Fibroblast of skin of scalp (primary cell): Measurements from ENCODE around the gene PTPRG.

Experiments used
- DNase-seq: peaks from one replicate; pipeline ENCODE4 v3.0.0-alpha.2; 2013

Gene PTPRG

DNA sequence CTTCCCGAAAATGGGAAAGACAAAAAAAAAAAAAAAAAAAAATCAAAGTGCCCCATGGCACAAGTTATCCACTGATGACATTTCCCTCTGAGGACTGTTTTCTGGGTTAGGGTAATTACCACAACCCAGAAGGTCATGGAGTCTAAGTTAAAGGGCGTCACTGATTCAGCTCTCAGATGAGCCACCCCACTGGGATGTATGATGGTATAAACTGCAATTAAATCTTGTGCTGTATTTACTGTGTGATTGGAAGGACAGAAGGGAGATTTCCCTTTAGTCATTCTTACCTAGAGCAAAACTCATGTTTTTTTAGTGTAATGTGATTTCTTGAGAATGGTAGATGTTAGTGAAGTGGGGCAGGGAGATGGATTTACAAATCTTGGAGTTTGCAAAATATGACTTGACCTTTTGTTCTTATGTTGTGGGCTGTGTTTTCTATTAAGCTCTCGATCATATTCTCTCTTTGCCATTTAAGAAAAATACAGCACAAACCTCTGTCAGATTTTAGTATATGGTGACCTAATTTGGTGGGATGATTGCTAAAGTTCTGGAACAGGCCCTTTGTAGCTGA, 244.2 kb downstream of the PTPRG start:
- no peak for DNase-seq

DNA sequence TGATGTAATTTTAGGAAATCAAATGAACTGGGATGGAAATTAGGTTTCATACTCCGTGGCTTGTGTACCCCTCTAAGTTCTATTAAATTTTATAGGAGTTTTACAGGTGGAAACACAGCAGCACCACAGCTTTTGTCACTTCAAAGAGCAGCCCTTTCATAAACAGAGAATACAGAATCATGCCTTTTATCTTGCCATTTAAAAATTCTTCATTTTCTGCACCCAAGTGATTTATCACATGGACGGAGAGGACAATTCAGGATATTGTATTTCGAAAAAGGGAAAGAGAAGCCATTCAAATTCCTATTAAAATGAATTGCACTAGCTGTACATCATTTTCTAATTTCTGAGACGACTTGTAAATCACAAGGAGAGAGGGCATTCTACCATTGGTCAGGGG, 245.4 kb downstream of the PTPRG start:
- DNase-seq = no peak

DNA sequence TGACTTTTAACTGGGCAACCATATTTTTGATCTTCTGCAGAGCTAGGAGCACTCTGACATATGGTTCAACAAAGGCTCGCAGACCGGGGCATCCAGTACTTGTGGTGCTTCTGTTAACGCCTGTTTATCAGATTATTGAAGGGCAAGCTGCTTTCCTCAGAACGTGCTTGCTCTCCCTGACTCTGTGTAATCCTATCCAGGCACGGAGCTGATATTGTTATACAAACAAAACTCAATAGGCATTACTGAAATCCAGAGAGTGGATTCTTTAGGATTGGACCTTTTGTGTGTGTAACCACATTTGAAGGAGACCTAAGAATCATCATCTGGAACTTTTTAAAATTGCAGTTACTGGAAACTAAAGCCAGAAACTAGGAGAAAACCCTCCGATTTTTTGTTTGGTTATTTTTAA, 246.5 kb downstream of the PTPRG start:
- DNase-seq = peak; percentile 50

DNA sequence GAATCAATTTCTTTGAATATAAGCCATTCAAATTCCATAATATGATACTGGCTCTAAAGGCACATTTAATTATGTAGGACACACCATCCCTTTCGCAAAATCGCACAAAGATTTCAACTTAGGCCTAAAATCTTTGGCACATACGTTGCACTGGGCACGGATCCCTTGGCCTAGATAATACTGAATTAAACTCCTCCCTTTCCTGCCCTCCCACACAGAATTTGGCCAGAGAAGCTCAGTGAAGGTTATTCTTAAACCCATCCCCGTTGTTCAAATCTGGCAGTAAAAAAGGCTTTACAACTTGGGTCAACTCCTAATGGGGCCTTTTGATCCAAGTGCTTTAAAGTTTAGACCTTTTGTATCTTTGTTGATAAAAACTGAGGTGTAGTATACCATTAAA, 247.2 kb downstream of the PTPRG start:
- no peak for DNase-seq

DNA sequence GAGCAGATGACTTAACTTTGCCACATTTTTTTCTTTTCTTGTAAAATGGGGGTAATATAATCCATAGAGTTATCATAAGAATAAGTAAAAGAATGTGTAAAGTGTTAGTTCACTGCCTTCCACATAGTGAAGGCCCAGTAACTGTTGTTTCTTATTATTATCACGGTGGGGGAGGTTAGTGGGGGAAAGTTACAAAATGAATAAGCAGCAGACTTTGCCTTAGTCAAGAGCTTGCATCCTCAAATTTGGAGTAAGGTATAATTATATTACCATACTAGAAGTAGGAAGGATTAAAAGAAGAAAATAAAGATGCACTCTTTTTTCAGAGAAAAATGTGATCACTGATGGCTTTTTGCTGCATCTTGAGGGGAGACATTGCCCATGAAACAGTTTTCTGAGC, 247.6 kb downstream of the PTPRG start:
- no peak for DNase-seq

DNA sequence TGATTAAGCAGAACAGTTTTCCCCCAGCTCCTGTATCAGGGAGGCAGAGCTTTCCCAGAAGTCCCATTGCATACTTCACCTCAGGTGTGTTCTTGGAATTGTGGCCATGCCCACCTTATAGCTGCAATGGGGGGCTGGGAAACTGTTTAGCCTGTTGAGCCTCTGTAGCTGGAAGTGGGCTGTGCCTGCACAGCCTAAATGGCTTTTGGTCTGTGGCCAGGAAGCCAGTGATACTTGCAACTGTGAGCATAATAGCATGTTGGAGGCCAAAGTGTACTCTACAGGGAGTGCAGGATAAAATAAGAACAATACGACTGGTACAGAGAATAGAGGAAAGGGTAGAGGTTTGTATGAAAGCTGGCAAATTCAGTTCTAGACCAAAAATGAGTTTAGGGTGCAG, 248.5 kb downstream of the PTPRG start:
- no peak for DNase-seq

DNA sequence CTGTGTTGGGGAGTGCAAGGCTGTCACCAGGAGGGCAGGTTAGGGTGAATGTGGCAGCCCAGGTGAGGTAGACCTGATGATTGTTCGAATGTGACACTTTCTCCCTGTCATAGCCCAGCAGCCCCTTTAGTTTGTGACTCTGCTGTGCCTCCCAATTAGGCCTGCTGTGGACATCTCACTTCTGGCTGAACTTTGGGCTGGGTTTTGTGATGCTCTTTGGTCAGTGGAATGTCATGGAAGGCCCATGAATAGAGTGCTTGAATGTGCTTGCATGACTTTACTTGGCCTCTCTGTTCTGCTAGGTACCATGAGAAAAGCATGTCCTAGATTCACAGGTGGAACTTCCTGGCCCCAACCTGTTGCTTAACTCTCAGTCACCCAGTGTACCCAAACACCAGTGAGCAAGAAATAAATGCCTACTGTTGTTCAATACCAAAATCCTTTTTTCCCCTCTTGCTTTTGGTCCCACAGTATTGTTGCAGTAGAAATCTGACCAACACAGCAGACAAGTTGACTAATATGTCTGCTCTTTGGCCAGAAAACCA, 249.7 kb downstream of the PTPRG start:
- no peak for DNase-seq

DNA sequence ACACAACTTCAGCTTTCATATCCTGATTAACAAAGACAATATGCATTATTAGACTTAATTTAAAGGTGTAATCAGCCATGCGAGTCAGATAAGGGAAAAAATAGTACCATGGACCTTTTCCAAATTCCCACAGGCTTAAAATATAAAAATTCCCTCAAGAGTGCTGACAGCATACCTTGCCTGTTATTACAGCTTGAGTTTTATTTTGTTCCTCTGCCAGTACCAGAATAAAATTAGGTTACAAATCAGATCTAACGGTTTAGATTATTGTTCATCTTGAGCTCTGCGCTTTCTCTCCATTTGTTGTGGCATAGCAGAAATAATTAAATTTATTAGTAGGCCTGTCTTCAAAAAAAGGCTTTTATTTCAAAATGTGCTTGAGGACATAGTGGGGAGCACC, 250.3 kb downstream of the PTPRG start:
- no peak for DNase-seq

DNA sequence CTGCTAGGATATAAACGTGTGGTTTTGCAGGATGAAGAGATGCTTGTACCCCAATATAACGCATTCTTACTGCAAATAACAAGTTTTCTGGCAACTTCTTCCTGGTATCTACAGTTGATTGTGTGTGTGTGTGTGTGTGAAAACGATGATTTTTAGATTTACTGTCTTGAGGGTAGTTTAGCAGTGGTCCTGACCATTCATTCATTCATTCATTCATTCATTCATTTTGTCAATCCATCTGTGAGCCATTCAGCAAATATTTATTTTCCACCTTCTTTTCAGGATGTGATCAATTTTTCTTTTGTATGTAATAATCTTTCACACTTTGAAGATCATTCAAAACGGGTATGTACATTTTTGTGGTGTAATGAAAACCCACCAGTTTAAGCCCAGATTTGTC, 250.7 kb downstream of the PTPRG start:
- no peak for DNase-seq

DNA sequence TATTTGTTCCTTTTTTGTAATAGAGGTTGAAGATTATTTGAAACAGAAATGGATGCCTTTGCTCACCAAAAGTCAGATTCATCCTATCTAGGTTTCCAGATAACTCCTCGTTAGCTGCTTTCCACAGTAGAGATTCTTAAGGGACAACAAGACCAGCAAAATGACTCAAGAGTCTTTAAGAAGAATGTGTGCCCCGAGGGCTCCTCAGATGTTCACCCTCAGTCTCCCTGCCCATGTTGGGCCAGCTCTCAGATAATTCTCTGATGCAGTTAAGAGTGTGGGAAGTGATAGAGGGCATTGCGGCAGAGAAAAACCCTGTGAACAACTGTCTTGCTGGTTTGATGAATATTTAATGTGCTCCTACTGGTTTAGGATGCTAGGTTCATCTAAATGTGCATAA, 251.1 kb downstream of the PTPRG start:
- no peak for DNase-seq

DNA sequence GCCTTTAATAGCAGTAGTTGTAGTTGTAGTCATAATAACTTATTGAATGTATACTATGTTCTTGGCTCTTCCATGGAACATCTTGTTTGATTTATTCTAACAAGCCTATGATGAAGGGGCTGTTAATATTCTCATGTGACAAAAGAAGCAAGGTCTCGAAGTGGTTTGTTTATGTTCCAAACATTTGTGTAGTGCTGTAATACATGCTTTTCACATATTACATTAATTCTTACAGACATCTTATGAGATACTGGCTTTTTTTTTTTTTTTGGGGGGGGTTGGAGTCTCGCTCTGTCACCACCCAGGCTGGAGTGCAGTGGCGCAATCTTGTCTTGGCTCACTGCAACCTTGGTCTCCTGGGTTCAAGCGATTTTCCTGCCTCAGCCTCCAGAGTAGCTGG, 252.3 kb downstream of the PTPRG start:
- peak; percentile 72 for DNase-seq

DNA sequence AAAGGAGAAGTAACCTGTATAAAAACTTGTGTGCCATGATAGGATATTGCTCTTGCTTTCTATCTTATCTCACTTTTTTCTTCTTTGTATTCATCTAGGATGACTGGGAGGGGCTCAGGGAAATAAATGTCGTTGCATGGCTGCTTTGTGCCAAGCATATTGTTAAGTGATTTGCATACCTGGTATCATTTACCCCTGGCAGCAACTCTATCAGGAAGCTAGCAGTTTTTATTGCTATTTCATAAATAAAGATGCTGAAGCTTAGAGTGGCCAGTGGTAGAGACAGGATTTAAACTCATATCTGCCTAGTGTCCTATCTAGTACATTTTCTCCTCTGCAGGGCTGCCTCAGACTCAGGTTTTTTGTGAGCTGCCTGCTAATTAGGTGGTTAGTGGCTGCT, 253.3 kb downstream of the PTPRG start:
- no peak for DNase-seq

DNA sequence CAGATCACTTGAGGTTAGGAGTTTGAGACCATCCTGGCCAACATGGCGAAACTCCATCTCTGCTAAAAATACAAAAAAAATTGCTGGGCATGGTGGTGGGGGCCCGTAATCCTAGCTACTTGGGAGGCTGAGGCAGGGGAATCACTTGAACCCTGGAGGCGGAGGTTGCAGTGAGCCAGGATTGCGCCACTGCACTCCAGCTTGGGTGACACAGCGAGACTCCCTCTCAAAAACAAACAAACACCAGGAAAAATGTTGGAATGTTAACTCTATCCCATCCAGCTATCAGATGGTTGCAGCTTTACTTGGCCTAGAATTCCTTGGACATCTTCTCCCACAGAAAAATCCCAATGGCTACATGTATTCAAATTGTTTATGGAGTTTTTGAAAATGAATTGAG, 254.9 kb downstream of the PTPRG start:
- peak; percentile 29 for DNase-seq

DNA sequence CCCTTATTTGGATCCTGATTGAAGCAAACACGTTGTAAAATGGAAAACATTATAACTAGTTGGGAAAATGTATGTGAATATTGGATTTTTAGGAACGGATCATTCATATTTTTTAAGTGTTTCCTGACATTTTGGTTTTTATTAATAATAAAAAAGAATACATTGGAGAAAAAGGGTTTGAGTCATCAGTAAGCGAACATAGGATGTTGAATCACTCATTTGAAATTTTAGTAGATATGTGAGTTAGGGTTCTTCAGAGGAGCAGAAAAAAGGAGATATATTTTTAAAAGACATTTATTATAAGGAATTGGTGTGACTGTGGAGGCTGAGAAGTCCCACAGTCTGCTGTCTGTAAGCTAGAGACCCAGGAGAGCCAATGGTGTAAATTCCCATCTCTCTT, 258.5 kb downstream of the PTPRG start:
- peak; percentile 21 for DNase-seq

DNA sequence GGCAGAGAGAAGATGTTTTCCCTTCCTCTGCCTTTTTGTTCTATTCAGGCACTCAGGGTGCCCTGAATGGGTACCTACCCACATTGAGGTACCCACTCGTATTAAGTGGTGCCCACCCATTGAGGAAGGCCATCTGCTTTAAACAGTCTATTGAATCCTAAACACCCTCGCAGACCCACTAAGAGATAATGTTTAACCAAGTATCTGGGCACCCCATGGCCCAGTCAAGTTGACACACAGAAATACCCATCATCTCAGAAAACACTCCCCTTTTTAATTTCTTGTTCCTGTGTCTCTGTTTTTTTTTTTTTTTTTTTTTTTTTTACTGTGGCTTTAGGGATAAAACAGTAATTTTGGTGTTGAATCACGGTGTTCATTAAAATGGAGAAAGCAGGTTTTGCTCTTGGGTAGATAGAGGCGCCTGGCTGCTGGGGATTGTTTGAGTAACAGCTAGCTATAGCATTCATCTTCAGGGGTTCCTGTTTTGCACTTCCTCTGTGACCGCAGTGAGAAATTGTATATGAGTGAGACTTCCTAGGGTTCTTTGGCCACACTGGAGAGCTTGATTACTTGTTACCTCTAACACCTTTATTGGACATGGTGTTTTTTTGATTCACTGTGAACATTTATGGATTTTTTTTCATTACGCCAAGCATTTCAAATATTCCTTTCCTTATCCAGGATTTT, 259.1 kb downstream of the PTPRG start:
- DNase-seq = no peak

DNA sequence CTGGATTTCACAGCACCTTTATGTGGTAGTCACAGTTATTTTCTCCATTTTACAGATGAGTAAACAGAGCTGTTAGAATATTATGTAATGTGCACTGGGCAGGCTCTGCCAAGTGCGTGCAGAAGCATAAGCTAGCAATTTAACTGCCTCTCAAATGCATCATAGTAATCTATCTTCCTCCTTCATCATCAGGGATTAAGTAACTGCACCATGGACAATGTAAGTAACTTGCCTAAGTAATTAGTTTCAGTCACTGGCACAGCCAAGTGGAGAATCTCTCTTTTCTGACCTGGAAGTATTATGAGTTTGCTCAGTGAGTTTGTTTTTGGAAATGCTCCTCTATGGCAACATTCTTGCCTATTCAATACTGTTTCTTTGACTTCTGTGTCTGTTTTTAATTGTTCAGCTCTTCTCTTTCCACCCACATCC, 260.5 kb downstream of the PTPRG start:
- DNase-seq = peak; percentile 48

DNA sequence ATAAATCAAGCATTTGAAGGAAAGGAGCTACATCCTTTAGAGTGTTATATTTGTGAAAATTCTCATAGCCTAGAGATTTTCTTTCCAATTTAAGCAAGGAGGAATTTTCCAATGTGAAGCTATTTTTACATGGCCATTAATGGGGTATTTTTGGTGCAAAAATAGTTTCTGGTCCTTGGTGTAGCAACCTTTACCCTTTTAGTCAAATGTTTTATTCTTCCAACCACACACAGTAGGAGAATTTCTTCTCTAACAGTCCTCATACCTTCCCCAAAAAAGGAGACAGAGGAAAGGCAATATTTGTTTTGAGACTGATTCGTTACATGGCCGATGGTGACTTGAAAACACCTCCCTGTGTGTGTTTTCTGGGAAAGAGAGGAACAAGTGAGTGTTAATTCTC, 261.2 kb downstream of the PTPRG start:
- no peak for DNase-seq

DNA sequence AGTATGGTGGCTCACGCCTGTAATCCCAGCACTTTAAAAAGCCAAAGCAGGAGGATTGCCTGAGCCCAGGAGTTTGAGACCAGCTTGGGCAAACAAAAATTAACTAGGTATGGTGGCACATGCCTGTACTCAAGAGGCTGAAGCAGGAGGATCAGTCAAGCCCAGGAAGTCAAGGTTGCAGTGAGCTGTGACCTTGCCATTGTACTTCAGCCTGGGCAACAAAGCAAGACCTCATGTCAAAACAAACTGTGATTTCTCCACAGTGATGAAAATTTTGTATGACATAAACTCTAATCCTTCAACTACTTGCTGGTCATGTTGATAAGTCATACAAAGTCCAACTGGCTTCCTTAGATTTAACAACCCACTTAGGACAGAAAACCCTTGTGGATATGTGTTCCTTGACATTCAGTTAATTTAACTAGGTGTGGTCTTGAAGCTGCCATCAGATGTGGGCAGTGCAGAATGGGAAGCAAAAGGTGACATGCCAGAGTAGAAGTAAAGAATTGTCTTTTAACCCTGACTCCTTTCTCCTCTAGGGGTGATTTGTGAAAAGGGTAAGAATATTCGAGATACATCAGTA, 263.3 kb downstream of the PTPRG start:
- no peak for DNase-seq

DNA sequence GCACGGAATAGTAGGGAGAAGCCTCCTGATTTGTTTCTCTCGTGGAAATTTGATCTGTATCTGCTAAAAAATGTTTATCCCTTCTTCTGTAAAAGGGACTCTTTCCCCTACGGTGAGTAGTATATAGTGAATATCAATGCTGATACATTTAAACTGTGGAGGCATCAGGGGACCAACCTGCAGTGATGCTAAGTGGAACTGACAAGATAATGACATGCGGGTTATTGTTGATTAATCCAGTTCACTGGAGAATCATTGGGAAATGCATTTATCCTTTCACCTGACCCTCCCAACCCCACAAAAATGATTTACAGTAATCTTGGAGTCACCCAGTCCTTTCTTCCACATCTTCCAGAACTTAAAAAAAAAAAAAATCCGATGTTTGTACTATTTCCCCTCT, 264.8 kb downstream of the PTPRG start:
- DNase-seq = no peak

DNA sequence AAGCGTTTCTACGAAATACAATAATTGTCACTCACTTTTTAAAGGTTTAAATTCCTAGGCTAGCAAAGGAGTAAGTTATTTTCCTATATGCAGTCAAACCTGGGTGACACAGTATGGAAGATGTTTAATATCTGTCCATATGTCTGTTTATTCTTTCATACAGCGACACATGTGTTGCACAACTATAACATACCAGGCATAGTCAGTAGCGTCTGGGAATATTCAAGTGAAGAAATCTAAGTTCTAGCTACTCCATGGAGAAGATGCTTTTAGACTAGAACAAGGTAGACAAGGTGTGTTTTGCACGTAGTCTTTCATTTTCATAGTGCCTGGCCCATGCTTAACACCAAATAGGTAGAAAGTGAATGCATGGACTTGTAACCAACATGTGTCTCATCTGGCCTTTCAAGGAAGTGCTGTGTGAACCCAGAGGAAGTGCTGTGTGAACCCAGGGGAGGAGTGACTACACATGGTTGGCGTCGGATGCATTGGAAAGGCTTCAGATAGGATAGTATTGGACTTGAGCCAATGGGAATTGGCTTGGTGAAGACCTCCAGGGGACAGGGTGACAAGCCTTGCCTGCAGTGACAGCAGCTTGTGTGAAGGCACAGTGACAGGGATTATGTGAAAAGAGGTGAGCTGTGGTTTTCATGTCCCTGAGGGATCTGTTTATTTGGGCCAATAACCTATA, 267.0 kb downstream of the PTPRG start:
- DNase-seq = no peak

DNA sequence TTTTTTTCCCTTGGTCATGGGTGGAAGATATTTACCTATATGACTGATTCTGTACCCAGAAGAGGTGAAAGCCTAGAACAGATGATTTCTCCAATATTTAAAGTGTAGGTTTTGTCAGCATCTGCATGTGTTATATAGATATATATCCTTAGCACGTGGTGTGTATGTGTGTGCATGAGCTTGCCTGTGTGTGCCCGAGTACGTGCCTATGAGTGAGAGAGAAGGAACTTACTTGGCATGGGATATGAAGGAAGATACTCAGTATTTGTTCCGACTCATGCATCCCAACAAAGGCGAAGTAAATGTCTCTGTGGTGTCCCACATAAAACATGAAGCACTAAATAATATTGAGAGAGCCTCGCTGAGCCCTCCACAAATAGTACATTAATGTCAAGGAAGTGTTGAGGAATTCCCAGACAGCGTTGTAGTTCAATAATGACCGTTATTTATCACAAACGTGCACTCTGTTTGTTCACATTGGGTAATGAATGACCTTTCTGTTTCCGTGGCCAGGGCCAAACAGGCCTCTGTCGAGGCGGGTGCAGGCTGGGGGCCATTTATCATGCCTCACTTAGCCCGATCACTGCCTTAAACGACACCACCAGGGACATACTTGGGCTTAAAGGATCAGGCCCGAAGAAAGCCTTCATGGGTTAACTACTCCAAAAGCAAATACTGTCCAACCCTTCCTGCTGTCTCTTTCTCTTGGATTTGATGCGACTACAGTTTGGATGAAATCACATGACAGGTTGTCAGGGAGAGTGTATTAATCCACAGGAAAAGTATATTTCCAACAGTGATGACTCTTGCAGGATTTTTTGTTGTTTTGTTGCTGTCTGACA, 267.7 kb downstream of the PTPRG start:
- no peak for DNase-seq

DNA sequence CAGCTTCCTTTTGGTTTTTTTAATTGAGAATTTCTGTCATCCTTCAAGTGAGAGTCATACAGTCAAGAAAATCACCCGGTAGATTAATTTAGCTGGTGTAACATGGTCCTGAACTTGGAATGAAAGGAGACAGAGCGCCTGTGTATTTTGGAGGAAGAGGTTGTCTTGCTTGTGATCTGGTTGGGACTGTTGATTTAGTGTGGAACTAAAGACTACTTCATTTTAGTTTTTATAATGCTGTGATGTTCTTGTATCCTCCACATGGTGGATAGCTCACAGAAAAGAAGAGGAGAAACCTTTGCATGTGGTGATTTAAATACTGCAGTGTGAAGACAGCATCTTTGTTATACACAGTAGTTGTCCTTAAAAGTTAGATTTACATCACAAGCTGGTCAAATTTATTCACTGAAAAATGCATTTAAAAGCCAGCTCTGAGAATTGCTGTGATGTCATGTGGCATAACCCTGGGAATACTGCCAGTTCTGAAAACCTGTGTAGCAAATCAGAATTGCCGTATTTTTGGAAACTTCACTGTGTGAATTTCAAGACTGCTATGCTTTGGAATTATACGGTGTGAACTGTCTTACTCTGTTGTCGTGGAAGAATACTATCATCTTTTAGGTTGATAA, 268.5 kb downstream of the PTPRG start:
- DNase-seq = no peak
